ENCODE results near the gene CST9.

Gene CST9

DNA sequence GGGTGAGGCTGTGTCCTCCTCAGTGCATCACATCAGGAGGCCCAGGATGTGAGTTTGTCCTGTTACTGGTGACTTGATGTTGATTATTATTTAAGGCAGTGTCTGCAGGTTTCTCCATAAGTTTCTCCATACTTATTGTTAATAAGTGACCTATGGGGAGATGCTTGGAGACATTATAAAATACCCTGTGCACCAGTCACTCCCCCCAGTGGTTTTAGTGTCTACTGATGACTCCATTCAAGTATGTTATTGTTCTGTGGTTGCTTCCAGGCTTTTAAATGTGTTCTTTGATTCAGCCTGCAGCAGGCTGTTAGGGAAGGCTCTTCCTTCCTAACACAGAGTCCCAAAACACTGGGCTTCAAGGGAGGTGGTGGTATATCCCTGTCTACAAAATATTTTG, 46.7 kb upstream of the CST9 start:
- Mint-ChIP-seq H3K36me3 (ENCODE audit: low read depth) (no peaks in the 10 kb centered on the region), H3K4me3 (no peak overlapping the region), H3K27ac (no peak overlapping the region), H3K27me3 (ENCODE audit: low read depth) (no peaks in the 10 kb centered on the region), H3K4me1 (no peaks in the 10 kb centered on the region), H3K9me3 (no peaks in the 10 kb centered on the region)
- TF ChIP-seq, protein P1, sequence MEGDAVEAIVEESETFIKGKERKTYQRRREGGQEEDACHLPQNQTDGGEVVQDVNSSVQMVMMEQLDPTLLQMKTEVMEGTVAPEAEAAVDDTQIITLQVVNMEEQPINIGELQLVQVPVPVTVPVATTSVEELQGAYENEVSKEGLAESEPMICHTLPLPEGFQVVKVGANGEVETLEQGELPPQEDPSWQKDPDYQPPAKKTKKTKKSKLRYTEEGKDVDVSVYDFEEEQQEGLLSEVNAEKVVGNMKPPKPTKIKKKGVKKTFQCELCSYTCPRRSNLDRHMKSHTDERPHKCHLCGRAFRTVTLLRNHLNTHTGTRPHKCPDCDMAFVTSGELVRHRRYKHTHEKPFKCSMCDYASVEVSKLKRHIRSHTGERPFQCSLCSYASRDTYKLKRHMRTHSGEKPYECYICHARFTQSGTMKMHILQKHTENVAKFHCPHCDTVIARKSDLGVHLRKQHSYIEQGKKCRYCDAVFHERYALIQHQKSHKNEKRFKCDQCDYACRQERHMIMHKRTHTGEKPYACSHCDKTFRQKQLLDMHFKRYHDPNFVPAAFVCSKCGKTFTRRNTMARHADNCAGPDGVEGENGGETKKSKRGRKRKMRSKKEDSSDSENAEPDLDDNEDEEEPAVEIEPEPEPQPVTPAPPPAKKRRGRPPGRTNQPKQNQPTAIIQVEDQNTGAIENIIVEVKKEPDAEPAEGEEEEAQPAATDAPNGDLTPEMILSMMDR (IDR thresholded peaks at IDR 0.05; ENCODE audit: unreplicated experiment in 3 of 3) = no peak

DNA sequence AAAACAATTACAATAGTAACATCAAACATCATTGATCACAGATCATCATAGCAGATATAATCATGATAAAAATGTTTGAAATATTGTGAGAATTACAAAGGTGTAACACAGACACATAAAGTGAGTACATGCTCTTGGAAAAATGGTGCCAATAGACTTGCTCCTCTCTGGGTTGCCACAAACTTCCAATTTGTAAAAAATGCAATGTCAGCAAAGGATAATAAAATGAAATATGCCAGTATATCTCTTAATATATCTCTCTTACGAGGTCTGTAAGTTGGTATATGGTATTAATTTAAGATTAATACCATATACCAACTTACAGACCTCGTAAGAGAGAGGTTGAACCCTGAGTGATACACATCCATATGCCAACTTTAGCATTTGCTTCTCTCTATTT, 45.4 kb upstream of the CST9 start:
- no peaks in the 10 kb centered on the region for H3K4me1 Mint-ChIP-seq
- TF ChIP-seq, protein P1 (IDR thresholded peaks at IDR 0.05; ENCODE audit: unreplicated experiment in 3 of 3) = no peak

DNA sequence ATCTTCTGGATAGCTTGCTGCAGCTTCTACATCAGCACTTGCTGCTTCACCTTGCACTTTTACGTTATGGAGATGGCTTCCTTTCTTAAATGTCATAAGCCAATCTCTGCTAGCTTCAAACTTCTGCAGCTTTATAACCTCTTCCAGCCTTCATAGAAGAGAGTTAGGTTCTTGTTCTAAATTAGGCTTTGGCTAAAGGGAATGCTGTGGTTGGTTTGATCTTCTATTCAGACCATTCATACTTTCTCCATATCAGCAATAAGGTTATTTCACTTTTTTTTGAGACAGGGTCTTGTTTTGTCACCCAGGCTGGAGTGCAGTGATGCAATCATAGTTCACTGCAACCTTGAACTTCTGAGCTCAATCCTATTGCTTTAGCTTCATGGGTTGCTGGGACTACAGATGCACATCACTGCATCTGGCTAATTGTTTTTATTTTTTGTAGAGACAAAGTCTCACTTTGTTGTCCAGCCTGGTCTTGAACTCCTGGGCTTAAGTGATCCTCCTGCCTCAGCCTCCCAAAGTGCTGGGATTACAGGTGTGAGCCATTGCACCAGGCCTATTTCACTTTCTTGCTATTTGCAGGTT, 44.2 kb upstream of the CST9 start:
- Mint-ChIP-seq H3K4me3 (no peak overlapping the region), H3K36me3 (ENCODE audit: low read depth) (no peaks in the 10 kb centered on the region), H3K27ac (no peak overlapping the region), H3K9me3 (no peaks in the 10 kb centered on the region), H3K27me3 (ENCODE audit: low read depth) (no peaks in the 10 kb centered on the region), H3K4me1 (no peaks in the 10 kb centered on the region)
- TF ChIP-seq, protein P1 (IDR thresholded peaks at IDR 0.05; ENCODE audit: unreplicated experiment in 3 of 3) = no peak

More for the DNA sequence above, 45.4 kb upstream of the CST9 start:
- Mint-ChIP-seq H3K36me3 (ENCODE audit: low read depth) (no peaks in the 10 kb centered on the region), H3K27ac (no peak overlapping the region), H3K27me3 (ENCODE audit: low read depth) (no peaks in the 10 kb centered on the region), H3K4me3 (no peak overlapping the region), H3K9me3 (no peaks in the 10 kb centered on the region)

DNA sequence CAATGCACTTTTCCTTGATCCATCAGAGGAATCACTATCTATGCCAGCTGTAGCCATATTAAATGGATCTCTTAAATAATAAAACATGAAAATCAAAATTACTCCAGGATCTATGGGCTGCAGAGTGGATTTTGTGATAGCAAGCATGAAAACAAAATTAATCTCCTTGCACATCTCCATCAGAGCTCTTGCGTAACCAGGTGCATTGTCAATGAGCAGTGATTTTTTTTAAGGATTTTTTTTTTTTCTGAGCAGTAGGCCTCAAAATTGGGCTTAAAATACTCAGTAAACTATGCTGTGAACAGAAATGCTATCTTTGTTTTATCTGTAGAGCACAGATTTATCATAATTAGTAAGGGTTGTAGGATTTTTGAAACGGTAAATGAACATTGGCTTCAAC, 43.5 kb upstream of the CST9 start:
- Mint-ChIP-seq H3K27me3 (ENCODE audit: low read depth) (no peaks in the 10 kb centered on the region), H3K4me1 (no peaks in the 10 kb centered on the region), H3K4me3 (no peak overlapping the region), H3K36me3 (ENCODE audit: low read depth) (no peaks in the 10 kb centered on the region), H3K27ac (no peak overlapping the region), H3K9me3 (no peaks in the 10 kb centered on the region)
- TF ChIP-seq, protein P1 (IDR thresholded peaks at IDR 0.05; ENCODE audit: unreplicated experiment in 3 of 3) = no peak

DNA sequence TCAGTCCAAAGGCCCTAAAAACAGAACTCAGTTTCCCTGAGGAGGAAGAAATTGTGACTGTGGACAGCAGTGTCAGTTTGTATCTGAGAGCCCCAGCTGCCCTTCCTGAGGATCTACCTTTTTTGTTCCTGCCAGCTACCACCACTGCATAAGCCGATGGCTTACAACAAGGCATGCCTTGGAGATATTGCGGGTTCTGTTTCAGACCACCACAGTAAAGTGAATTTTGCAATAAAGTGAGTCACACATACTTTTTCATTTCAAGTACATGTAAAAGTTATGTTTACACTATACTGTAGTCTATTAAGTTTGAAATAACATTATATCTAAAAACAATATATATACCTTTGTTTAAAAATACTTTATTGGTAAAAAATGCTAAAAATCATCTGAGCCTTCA, 41.6 kb upstream of the CST9 start:
- Mint-ChIP-seq H3K27ac (no peak overlapping the region), H3K27me3 (ENCODE audit: low read depth) (no peaks in the 10 kb centered on the region), H3K36me3 (ENCODE audit: low read depth) (no peaks in the 10 kb centered on the region), H3K9me3 (no peaks in the 10 kb centered on the region), H3K4me3 (no peak overlapping the region), H3K4me1 (no peaks in the 10 kb centered on the region)
- TF ChIP-seq, protein P1 (IDR thresholded peaks at IDR 0.05; ENCODE audit: unreplicated experiment in 3 of 3) = no peak

DNA sequence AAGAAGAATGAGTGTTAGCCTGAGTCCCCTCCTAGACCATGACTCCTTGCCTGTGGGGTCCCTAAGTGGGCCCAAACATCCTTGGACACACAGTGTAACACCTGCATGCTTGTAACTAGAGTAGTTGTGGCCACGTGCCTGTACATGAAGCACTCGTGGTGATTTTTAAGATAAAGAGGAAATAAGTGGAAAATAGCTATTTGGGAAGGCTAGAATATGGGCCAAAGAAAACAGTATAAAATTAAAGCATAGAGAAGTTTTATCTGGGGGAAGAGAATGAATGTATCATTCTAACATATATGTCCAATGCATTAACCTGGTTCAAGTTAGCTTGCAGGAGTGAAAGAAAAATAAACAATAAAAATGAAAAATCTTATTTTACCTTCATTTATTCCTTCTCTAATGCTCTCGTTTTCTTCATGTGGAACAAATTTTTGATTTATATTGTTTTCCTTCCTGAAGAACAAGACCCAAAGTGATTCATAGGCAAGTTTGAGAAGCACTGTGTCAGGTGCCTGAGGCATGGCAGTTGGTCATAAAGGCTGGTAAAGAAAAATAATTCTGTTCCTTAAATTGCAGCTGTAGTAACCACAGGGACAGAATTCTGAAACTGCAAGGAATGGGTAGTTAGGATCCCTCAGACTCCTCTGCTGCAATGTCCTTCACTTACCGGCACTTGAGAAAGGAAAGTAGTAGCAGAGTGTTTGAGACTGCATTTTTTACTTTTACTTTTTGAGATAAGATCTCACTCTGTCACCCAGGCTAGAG, 40.6 kb upstream of the CST9 start:
- TF ChIP-seq, protein P1 (IDR thresholded peaks at IDR 0.05; ENCODE audit: unreplicated experiment in 3 of 3) = no peak
- H3K4me1 Mint-ChIP-seq = no peaks in the 10 kb centered on the region
- H3K9me3 Mint-ChIP-seq = no peaks in the 10 kb centered on the region
- H3K36me3 Mint-ChIP-seq (ENCODE audit: low read depth) = no peaks in the 10 kb centered on the region
- H3K4me3 Mint-ChIP-seq = no peak overlapping the region
- H3K27ac Mint-ChIP-seq = no peak overlapping the region
- no peaks in the 10 kb centered on the region for H3K27me3 Mint-ChIP-seq (ENCODE audit: low read depth)
